HG03039 (cell line): ENCODE results near the gene DNAJC13.

Experiments used
- ATAC-seq: cut with Tn5 transposase; IDR thresholded peaks from one replicate; pipeline ENCODE4 v1.9.1; 2021; ENCODE audit warnings: mild to moderate bottlenecking, moderate library complexity; ENCODE audit not compliant: unreplicated experiment

Gene DNAJC13

GRCh38 chr3:132404276-132404675, 13.0 kb upstream of the DNAJC13 start:
- no peak for ATAC-seq

- ATAC-seq: no peak
These were observed 12.1 kb upstream of the DNAJC13 start for GRCh38 chr3:132405188-132405587.

- peak; percentile 68 for ATAC-seq
These were observed 11.5 kb upstream of the DNAJC13 start for GRCh38 chr3:132405609-132406299.

GRCh38 chr3:132406587-132406986, 10.7 kb upstream of the DNAJC13 start:
- ATAC-seq: no peak

- ATAC-seq: no peak
These were observed 10.3 kb upstream of the DNAJC13 start for GRCh38 chr3:132407025-132407424.

GRCh38 chr3:132414841-132415240, 2.5 kb upstream of the DNAJC13 start:
- no peak for ATAC-seq

GRCh38 chr3:132416161-132416560, 1.1 kb upstream of the DNAJC13 start:
- no peak for ATAC-seq

GRCh38 chr3:132417695-132418411, 551 bp downstream of the DNAJC13 start:
- peak; percentile 30 for ATAC-seq

GRCh38 chr3:132418916-132419315, 1.6 kb downstream of the DNAJC13 start:
- ATAC-seq: no peak

GRCh38 chr3:132421832-132422231, 4.5 kb downstream of the DNAJC13 start:
- no peak for ATAC-seq

GRCh38 chr3:132422531-132422930, 5.2 kb downstream of the DNAJC13 start:
- no peak for ATAC-seq

GRCh38 chr3:132432639-132433038, 15.3 kb downstream of the DNAJC13 start:
- no peak for ATAC-seq

GRCh38 chr3:132433121-132433520, 15.8 kb downstream of the DNAJC13 start:
- no peak for ATAC-seq

GRCh38 chr3:132435224-132435910, 18.1 kb downstream of the DNAJC13 start:
- ATAC-seq: no peak

- no peak for ATAC-seq
These were observed 18.7 kb downstream of the DNAJC13 start for GRCh38 chr3:132435911-132436425.

- no peak for ATAC-seq
These were observed 26.1 kb downstream of the DNAJC13 start for GRCh38 chr3:132443421-132443820.

GRCh38 chr3:132444383-132444782, 27.1 kb downstream of the DNAJC13 start:
- ATAC-seq: no peak

GRCh38 chr3:132445817-132446216, 28.5 kb downstream of the DNAJC13 start:
- ATAC-seq: no peak

- no peak for ATAC-seq
These were observed 31.1 kb downstream of the DNAJC13 start for GRCh38 chr3:132448216-132448961.

- ATAC-seq: no peak
These were observed 38.8 kb downstream of the DNAJC13 start for GRCh38 chr3:132456136-132456535.

- ATAC-seq: no peak
These were observed 39.3 kb downstream of the DNAJC13 start for GRCh38 chr3:132456571-132456970.
